HG02642 (cell line): ENCODE measurements around the gene ZFP57.
"Not testable (repeated sequence)": the region's sequence is repeated elsewhere in the genome, so short reads cannot be mapped to it uniquely, and the experiment has no call there.

Source experiments
- ATAC-seq: cut with Tn5 transposase; IDR thresholded peaks from one replicate; pipeline ENCODE4 v1.9.1; 2021; ENCODE audit warnings: mild to moderate bottlenecking; ENCODE audit not compliant: unreplicated experiment, poor library complexity

Gene ZFP57

DNA sequence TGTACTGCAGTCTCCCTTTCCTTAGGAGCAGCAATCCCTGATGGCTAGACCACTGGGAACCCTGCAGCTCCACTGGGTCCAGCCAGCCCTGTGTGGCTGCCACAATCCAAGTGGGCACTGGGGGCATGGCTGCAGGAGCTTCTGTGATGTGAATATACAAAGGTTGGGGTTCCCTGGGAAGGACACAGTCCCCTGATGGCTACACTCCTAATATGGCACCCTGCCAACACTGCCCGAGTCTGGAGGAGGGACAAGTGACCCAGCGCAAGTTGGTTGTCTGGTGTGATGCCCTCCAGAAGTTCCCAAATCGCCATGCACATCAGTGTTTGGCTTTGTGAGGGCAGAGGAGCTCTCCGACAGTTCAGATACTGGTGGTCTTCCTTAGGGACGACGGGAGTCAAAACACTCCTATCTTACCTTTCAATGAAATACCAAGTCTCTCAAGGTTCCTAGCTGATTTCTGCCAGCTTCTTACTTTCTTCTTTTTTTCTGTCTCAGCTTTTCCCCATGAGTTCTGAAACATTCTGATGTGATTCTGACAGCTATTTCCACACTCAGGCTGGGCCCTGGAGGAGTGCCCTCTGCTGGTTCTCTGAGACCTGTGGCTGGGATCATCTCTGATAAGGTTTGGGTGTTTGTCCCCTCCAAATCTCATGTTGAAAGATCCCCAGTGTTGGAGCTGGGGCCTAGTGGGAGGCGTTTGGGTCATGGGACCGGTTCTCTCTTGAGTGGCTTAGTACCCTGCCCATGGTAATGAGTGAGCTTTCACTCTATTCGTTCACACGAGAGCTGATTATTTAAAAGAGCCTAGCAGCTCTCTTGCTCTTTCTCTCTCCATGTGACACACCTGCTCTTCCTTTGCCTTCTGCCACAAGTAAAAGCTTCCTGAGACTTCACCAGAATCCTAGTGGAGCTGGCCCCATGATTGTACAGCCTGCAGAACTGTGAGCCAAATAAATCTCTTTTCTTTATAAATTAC lies 15.5 kb upstream of the ZFP57 start:
- ATAC-seq: no peak

DNA sequence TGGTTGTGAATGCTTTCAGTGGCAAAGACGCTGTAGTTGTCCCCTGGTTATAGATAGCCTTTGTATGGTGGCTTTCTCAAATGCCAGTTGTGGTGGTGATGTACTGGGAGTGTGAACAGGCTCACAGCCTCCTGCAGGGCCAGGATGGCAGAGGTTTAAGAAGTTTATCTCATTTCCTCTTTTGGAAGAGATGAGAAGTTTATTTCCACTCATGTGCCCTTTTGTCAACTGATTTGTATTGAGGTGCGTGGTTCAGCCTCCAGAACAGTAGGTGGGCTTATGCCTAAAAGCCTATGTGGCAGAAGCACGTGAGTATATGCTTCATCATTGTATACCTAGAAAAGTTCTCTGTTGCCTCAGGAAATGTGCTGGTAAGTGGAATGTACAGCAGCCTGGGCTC lies 13.7 kb upstream of the ZFP57 start:
- no peak for ATAC-seq

DNA sequence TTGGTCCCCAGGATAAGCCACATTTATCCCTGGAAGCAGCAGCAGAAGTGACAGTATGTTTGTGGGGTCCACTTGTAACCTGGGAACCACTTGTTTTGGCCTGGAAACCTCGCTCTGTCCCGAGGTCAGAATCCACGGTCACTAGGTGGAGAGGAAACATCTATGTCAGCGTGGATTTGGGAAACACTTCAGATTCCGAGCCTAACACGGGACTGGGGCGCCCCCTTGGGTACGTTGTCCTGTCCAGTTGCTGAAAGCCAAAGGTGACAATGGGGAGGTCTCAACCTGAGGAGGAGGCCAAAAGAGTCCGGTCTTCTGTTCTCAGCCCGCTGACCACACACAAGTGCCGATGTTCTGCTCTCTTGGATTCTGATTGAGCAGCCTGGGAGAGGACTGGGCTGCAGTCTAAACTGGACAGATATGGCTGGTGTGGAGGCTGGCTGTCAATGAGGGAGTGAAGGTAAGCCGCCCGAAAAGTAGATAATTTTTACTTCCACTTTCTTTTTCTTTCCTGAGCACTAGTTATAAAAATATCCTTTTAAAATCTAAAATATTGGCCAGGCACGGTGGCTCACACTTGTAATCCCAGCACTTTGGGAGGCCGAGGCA lies 4.9 kb upstream of the ZFP57 start:
- ATAC-seq: no peak

DNA sequence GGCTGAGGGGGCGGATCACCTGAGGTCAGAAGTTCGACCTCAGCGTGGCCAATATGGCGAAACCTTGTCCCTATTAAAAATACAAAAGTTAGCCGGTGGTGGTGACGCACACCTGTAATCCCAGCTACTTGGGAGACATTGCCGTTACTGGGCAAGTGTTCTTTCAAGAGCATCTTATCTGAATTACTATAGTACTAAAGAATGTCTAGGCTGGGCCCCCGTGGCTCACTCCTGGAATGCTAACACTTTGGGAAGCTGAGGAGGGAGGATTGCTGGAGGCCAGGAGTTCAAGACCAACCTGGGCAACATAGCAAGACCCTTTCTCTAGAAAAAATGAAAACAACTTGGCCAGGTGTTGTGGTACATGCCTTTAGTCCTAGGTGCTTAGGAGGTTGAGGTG lies 859 bp upstream of the ZFP57 start:
- no peak for ATAC-seq

DNA sequence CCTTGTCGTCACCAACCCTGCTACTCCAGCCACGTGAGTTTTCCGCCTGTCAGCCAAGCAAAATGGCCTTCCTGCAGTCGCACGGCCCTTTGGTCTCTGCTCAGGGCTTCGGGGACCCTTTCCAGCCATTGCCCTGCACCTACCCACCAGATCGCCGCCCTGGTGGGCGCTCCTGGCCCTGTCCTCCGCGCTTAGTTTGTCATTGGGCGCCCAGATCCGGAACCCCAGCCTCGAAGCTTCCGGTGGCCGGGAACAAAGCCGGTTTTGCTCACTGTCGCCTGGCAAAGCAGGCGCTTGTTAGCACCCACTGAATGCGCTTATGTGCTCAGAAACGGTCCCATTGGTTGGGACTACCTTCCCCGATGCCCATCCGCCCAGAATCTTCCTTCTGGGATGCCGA lies 536 bp downstream of the ZFP57 start:
- no peak for ATAC-seq

DNA sequence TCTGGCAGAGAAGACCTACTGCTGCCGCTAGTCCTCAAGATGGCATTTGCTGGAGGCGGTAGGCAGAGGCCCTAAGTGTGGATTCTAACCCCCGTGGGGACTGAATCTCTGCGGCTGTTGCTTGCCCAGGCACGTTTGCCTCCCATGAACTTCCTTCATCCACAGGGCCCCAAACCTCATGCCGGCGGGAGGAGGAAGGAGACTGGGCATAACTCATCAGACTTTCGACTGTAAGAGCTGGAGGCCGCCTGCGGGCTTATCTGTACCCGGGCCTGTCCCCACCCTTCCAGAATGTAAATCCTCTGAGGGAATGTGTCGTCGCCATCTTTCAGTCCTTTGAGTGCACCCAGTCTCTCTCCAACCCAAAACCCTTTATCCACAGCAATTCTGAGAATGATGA lies 990 bp downstream of the ZFP57 start:
- ATAC-seq: no peak

DNA sequence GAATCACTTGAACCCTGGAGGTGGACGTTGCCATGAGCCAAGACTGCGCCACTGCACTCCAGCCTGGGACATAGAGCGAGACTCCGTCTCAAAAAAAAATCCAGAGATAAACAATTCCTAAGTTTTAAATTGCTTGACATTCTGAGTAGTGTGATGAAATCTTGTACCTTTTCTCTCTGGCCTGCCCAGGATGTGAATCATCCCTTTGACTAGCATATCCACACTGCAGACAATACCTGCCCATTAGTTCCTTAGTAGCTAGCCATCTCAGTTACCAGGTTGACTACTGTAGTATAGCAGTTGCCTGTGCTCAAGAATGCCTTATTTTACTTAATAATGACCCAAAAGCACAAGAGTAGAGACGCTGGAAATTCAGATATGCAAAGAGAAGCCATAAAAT lies 2.8 kb downstream of the ZFP57 start:
- no peak for ATAC-seq

DNA sequence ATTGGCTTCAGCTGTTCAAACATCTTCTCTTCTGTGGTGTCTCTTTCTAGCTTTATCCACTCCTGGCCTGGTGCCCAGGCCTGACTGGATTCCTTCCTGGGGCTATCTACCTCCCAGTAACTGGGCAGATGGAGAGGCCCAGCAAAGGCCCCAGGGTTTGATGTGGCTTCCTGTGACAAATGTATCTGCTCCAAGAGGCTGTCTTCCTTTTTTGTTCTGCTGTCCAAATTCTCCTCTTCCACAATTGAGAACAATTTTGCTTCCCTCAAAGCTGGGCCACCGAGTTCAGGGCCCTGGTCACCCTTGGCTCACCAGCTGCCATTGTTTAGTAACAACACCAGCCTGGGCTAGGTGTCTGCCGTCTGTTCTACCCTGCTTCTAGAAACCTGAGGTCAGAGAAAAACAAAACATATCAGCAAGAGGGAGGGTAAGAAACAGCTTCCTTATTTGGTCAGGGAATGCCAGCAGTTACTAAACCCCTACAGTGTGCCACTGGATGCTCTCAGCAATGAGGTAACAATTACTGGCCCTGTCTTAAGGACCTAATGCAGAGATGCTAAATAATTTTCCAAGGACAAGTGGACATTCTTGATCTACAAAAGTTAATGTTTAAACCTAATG lies 3.9 kb downstream of the ZFP57 start:
- ATAC-seq: no peak

DNA sequence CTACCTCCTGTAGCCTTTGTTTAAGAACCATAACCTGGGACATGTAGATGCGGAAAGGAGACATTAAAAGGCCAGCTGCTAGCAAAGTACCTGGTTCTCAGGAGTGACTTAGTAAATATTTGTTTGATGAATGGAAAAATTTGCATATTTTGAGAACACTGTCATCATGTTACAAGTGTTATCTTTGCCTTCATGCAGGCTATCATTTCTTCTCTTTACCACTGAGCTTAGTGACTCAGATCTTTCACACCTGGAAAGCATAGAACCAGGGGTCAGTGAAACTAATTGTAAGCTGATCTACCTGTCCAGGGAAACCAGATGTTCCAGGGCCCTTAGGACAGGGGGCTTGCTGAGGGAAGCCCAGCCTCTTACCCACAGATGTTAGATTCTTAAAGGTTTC lies 5.4 kb downstream of the ZFP57 start:
- ATAC-seq: no peak

DNA sequence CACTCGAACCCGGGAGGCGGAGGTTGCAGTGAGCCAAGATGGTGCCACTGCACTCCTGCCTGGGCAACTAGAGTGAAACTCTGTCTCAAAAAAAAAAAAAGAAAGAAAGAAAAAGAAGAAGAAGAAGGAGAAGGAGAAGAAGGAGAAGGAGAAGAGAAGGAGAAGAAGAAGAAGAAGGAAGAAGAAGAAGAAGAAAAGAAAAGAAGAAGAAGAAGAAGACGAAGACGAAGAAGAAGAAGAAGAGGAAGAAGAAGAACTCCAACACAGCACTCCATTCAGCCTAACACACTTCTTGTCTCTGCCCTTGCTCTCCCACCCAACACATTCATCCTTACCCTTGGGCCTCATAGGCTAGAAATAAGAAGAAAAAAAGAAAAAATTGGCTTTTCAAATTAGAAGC lies 6.9 kb downstream of the ZFP57 start:
- ATAC-seq: no peak

DNA sequence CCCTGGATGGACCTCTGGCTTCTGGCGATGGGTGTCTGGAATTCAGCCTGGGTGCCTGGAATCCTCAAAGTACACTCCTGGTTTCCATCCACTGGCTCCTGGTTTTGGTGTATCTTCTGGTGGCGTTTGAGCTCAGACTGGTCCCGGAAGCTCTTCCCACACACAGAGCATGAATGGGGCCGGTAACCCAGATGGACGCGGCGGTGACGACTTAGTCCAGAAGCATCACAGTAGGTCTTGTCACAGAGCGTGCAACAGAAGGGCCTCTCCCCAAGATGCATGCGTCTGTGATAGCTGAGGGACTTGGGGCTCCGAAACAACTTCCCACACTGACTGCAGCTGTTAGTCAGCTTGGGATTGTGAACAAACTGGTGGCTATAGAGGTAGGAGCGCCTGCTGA lies 7.8 kb downstream of the ZFP57 start:
- ATAC-seq: no peak

DNA sequence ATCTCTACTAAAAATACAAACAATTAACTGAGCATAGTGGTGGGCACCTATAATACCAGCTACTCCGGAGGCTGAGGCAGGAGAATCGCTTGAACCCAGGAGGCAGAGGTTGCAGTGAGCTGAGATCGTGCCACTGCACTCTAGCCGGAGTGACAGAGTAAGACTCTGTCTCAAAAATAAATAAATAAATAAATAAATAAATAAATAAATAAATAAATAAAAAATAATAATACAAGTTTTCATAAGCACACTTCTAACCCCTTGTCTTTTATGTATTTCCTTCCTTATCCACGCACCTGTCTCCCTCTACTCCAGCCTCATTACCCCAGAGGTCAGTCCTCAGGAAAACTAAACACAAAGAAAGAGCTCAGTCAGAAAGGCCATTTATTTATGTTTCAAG lies 8.8 kb downstream of the ZFP57 start:
- ATAC-seq: not testable (repeated sequence)

DNA sequence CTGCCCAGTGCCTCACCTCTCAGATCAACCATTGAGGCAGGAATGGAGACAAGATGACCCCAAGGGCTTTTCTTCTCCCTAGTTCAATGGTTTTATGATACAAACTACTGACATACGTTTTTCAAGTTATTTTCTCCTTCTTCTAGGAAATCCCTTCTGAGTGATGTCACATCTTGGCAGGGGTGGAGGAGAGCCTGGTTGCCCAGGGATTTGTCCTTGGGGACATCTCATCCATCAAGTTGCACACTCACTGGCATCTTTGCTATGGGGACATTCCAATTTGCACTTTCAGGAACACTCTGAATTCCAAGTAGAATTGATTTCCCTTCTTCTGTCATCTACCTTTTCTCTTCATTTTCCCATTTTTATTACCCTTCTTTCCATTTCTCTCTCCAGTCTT lies 9.9 kb downstream of the ZFP57 start:
- ATAC-seq: no peak

DNA sequence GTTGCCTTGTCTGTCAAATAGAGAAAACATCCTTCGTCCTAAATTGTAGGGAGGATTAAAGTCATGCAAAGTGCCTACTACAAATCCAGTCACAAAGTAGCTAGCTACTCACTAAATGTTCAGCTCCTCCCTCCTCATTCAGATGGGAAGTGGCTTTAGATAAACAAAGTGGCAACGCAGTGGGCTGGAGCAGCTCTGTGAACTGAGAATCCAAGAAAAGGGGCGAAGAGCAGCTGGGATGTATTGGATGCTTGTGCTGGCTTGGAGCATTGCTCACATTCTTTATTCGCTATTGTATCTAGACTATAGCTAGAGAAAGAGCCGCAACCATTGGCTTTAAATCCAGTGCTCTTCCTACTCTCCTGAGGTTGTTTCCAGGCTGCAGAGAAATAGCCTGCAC lies 13.8 kb downstream of the ZFP57 start:
- no peak for ATAC-seq

DNA sequence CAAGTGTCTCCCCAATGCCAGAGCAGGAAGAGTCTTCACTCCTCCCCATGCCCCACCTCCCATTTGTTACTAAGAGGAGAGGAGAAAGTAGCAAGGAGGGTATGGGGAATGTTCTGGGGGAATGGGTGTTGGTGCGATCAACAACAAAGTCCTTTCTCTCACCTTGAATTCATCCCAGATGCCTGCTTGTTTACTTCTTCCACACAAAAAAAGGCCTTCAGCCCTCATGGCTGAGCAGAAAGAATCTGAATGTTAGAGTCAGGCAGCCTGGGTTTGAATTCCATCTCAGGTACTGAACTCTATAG lies 14.2 kb downstream of the ZFP57 start:
- no peak for ATAC-seq

DNA sequence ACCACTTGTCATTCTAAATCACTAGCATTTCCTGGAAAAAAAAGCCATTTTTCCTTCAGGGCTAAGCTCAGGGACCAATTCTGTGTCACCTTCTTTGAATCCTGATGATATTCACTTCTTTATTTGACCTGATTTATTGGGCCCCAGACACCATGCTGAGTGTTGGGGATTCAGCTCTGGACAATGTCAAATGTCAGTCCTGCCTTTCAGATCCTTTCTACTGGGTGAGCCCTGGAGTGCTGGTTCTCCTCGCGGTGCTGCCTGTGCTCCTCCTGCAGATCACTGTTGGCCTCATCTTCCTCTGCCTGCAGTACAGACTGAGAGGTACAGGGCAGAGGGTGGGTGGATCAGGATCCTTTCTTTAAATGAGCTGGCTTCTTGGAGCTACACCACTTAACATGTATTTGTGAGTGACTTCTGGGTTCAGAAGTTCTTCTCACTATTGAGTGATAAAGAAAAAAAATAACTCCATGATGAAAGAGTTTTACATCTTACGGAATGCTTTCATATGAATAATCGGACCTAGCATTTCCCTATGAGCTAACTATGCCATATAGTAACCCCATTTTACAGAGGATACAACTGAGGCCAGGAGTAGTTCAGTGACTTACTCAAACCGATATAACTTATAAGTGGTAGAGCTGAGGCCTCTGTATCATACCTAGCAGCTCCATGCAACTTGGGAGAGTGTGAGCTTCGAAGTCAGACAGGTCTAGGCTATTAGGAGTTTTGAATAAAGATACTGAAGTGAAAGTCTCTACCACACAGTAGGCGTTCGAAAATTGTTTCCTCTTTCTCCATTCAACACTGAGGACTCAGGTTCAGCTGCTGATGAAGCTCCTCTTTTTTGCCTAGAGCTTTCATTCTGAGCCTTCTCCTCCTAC lies 14.8 kb downstream of the ZFP57 start:
- no peak for ATAC-seq

DNA sequence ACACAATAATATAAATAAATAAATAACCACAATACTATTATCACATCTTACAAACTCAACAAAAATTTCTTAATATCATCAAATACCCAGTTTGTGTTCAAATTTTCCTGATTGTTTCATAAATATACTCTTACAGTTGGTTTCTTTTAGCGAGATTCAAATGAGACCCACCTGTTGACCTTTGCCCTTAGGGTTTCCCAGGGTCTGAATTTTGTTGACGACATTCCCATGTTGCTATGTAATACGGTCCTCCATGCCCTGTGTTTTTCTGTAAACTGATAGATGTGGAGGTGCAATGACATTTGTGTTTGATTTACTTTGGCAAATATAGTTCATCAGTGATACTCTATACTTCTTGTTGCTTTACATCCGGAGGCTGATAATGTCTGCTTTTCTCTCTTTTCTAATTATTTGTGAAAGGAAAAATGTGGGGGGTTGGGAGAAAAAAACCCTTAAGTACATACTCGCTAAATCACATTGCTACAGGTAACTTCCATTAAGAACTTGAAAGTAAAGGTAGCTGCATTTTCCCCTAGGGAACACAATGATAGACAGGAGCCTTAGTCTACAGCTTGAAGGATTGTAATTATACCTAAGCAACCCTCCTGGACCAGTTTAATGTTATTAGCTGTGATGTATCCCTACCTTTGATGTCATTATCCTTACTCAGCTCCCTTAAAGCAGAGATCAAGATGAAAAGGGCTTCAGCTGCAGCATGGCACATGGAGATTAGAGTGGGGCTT lies 17.5 kb downstream of the ZFP57 start:
- no peak for ATAC-seq

DNA sequence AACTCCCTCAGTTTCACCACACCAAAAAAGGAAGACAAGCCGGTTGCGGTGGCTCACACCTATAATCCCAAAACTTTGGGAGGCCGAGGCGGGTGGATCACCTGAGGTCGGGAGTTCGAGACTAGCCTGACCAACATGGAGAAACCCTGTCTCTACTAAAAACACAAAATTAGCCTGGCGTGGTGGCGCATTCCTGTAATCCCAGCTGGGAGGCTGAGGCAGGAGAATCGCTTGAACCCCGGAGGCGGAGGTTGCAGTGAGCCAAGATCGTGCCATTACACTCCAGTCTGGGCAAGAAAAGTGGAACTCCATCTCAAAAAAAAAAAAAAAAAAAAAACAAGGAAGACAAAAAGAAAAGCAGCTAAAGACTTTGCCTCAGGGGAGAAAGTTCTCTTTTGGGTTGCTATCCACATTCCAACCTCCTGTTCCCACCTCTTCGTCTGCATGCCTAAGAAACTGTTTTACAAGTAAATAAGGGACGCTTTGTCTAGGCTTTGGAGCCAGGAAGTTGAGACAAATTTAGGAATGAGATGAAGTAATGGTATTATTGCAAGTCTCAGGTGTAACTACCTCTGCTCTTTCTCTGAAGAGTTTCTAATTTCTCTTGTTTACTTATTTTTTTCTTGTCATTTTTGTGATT lies 19.3 kb downstream of the ZFP57 start:
- ATAC-seq: not testable (repeated sequence)

DNA sequence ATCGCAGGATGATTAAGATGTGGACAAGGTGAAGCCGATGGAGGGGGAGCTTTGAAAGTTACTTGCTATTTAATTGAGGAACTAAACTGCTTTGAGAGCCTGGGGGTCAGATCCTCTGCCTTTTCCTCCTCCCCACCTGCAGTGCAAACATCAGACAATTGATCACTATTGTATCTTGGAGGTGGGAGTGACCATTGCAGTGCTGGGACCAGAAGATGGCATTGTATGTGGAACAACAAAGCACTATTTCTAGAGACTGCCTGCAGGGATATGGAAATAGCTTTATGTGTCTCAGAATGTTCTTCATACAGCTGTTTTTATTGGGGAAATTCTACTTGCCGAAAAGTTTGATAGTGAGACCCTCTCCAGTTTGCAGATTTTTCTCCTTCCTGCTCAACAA lies 19.9 kb downstream of the ZFP57 start:
- no peak for ATAC-seq

DNA sequence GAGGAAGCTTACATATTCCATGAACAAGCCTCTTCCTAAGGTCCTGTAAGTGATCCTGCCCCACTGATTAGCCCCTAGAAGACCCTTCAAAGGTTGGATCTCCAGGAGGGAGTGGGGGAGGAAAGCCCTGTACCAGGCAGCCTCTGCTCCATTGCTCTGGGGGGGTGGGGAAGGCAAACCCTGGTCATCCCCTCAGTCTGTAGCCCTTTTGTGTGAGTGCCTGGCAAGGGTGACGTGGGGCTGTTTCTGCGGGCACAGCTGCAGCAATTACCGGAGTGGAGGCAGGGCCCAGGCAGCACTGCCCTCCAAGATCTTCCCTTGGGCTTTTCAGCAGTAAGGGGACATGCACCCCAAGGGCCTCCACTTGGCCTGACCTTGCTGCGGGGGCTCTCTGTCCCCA lies 24.2 kb downstream of the ZFP57 start, which contains the start of gene MOG:
Gene MOG, plus strand, starts transcription at position 295 of the 400 bp plus-strand sequence. CDS start 118 bp downstream, outside the sequence.
- no peak for ATAC-seq
